Fibroblast of skin of right biceps (primary cell): ENCODE results near the gene ELOVL7.
"Not testable (repeated sequence)": the region's sequence is repeated elsewhere in the genome, so short reads cannot be mapped to it uniquely, and the experiment has no call there.

Source experiments
- DNase-seq: peaks from one replicate; pipeline ENCODE4 v3.0.0-alpha.2; 2013

Gene ELOVL7

GRCh38 chr5:60789551-60789950, 54.5 kb downstream of the ELOVL7 start:
- no peak for DNase-seq

- DNase-seq: no peak
Measured at GRCh38 chr5:60788863-60789513, 55.1 kb downstream of the ELOVL7 start.

GRCh38 chr5:60779466-60779865, 64.6 kb downstream of the ELOVL7 start:
- no peak for DNase-seq

- no peak for DNase-seq
Measured at GRCh38 chr5:60776343-60776742, 67.7 kb downstream of the ELOVL7 start.

- no peak for DNase-seq
Measured at GRCh38 chr5:60765019-60765709, 78.9 kb downstream of the ELOVL7 start.

GRCh38 chr5:60763061-60763460, 81.0 kb downstream of the ELOVL7 start:
- no peak for DNase-seq

GRCh38 chr5:60754495-60754894, 89.6 kb downstream of the ELOVL7 start:
- DNase-seq: no peak

GRCh38 chr5:60744682-60745081, 99.4 kb downstream of the ELOVL7 start:
- no peak for DNase-seq

GRCh38 chr5:60743511-60744314, 100.4 kb downstream of the ELOVL7 start:
- no peak for DNase-seq

- no peak for DNase-seq
Measured at GRCh38 chr5:60740322-60740721, 103.7 kb downstream of the ELOVL7 start.

GRCh38 chr5:60738933-60739332, 105.1 kb downstream of the ELOVL7 start:
- DNase-seq: no peak

- DNase-seq: no peak
Measured at GRCh38 chr5:60738461-60738860, 105.6 kb downstream of the ELOVL7 start.

GRCh38 chr5:60730858-60731257, 113.2 kb downstream of the ELOVL7 start:
- DNase-seq: not testable (repeated sequence)

GRCh38 chr5:60727033-60727679, 116.9 kb downstream of the ELOVL7 start:
- no peak for DNase-seq

GRCh38 chr5:60724126-60724525, 119.9 kb downstream of the ELOVL7 start:
- DNase-seq: no peak

GRCh38 chr5:60722416-60722815, 121.7 kb downstream of the ELOVL7 start:
- DNase-seq: no peak

- DNase-seq: no peak
Measured at GRCh38 chr5:60719329-60719728, 124.7 kb downstream of the ELOVL7 start.

- DNase-seq: no peak
Measured at GRCh38 chr5:60718166-60718892, 125.7 kb downstream of the ELOVL7 start.

- not testable (repeated sequence) for DNase-seq
Measured at GRCh38 chr5:60715201-60715928, 128.7 kb downstream of the ELOVL7 start.

GRCh38 chr5:60712950-60713349, 131.1 kb downstream of the ELOVL7 start:
- no peak for DNase-seq

GRCh38 chr5:60711892-60712291, 132.2 kb downstream of the ELOVL7 start:
- DNase-seq: not testable (repeated sequence)

GRCh38 chr5:60710362-60710761, 133.7 kb downstream of the ELOVL7 start:
- DNase-seq: no peak
